IMR-90 (cell line): ENCODE measurements around the gene ZNF780B.

ENCODE experiments used
- BHLHE40 ChIP-seq: fragments of 150-350 bp; IDR thresholded peaks from 2 replicates; pipeline ENCODE4 v1.6.1; 2016; ENCODE audit warnings: mild to moderate bottlenecking, low read depth, low read length
- CEBPB ChIP-seq: IDR thresholded peaks from 2 replicates; pipeline ENCODE4 v1.6.1; 2012; ENCODE audit warnings: low read depth, low read length, improper control_type of control experiment
- CHD1 ChIP-seq: IDR thresholded peaks from 2 replicates; pipeline ENCODE4 v1.6.1; 2012; ENCODE audit warnings: low read depth, low read length, improper control_type of control experiment
- CTCF ChIP-seq: conservative IDR thresholded peaks from 2 replicates; pipeline ENCODE4 v1.5.1; 2012; ENCODE audit warnings: mild to moderate bottlenecking, low read depth, low read length, improper control_type of control experiment
- ELK1 ChIP-seq: fragments of 150-350 bp; IDR thresholded peaks from 2 replicates; pipeline ENCODE4 v1.6.1; 2016; ENCODE audit warnings: low read depth, mild to moderate bottlenecking, low read length, moderate library complexity, borderline replicate concordance
- FOS ChIP-seq: fragments of 150-350 bp; IDR thresholded peaks from 2 replicates; pipeline ENCODE4 v1.6.1; 2016; ENCODE audit warnings: low read depth, low read length
- POLR2A ChIP-seq: IDR thresholded peaks from 2 replicates; pipeline ENCODE4 v1.6.1; 2012; ENCODE audit warnings: mild to moderate bottlenecking, low read depth, low read length
- RAD21 ChIP-seq: IDR thresholded peaks from 2 replicates; pipeline ENCODE4 v1.6.1; 2012; ENCODE audit warnings: low read length, improper control_type of control experiment
- RCOR1 ChIP-seq: IDR thresholded peaks from 2 replicates; pipeline ENCODE4 v1.6.1; 2012; ENCODE audit warnings: mild to moderate bottlenecking, low read length, improper control_type of control experiment; ENCODE audit not compliant: insufficient replicate concordance
- SMC3 ChIP-seq: fragments of 150-350 bp; IDR thresholded peaks from 2 replicates; pipeline ENCODE4 v1.6.1; 2016; ENCODE audit warnings: low read depth, mild to moderate bottlenecking, antibody characterized with exemption, low read length, moderate library complexity
- USF2 ChIP-seq: fragments of 150-350 bp; IDR thresholded peaks from 2 replicates; pipeline ENCODE4 v1.6.1; 2017; ENCODE audit warnings: mild to moderate bottlenecking, antibody characterized with exemption, low read length, low read depth

- TF ChIP-seq RAD21 (no peak), CTCF (no peak), USF2 (no peak), SMC3 (no peak), POLR2A (no peak), CEBPB (no peak), FOS (no peak), BHLHE40 (no peak), ELK1 (no peak), CHD1 (no peak), RCOR1 (no peak)
These were observed 24.3 kb upstream of the ZNF780B start for GRCh38 chr19:40080289-40080688.
